NCI-H446 (cell line): Measurements from ENCODE around the gene AIF1.

Source experiments
- DNase-seq, 2 experiments: peaks; one replicate each; lab custom pipeline; 2025; lab: John Stamatoyannopoulos, UW

AIF1 gene

GRCh38 chr6:31614684-31615578, at the start of gene AIF1:
TSS of gene AIF1 (plus strand) at chr6:31615234. CDS start at chr6:31615330, 96 bp downstream.
- no peak for DNase-seq

- no peak for DNase-seq
Observed at GRCh38 chr6:31567531-31568370, 47.3 kb upstream of the AIF1 start.

- no peak for DNase-seq
Observed at GRCh38 chr6:31568537-31568961, 46.5 kb upstream of the AIF1 start.

- DNase-seq: no peak
Observed at GRCh38 chr6:31569861-31570536, 45.0 kb upstream of the AIF1 start.

- no peak for DNase-seq
Observed at GRCh38 chr6:31572041-31572911, 42.8 kb upstream of the AIF1 start, which contains the start of gene LTA. TSS of gene LTA (plus strand) at chr6:31572289. CDS start at chr6:31572743, 454 bp downstream.

GRCh38 chr6:31573239-31574105, 41.6 kb upstream of the AIF1 start:
- no peak for DNase-seq

- no peak for DNase-seq
Observed at GRCh38 chr6:31574106-31575061, 40.6 kb upstream of the AIF1 start.

- DNase-seq: peak in 1 of 2 experiments; percentile 12
Observed at GRCh38 chr6:31575335-31575901, 39.6 kb upstream of the AIF1 start, which contains the start of gene TNF. TSS of gene TNF (plus strand) at chr6:31575565. CDS start at chr6:31575742, 177 bp downstream.

GRCh38 chr6:31575952-31576685, 38.9 kb upstream of the AIF1 start:
- DNase-seq: no peak

GRCh38 chr6:31576897-31577578, 38.0 kb upstream of the AIF1 start:
- DNase-seq: no peak

- no peak for DNase-seq
Observed at GRCh38 chr6:31577579-31577966, 37.5 kb upstream of the AIF1 start.

- DNase-seq: no peak
Observed at GRCh38 chr6:31578184-31579118, 36.6 kb upstream of the AIF1 start.

- DNase-seq: no peak
Observed at GRCh38 chr6:31579119-31579505, 35.9 kb upstream of the AIF1 start.

GRCh38 chr6:31579546-31580437, 35.2 kb upstream of the AIF1 start:
- DNase-seq: no peak

- no peak for DNase-seq
Observed at GRCh38 chr6:31580438-31580740, 34.6 kb upstream of the AIF1 start.
